GM08714 (cell line): ENCODE measurements around the gene LACRT.

Source experiments
- H3K4me3 ChIP-seq: fragments of 200-500 bp; sonication (Bioruptor generic); 2 replicates; pipeline ENCODE4 v1.5.1; 2014; ENCODE audit warnings: mild to moderate bottlenecking, low read length, inconsistent platforms
- ZNF274 ChIP-seq: IDR thresholded peaks from 2 replicates; pipeline ENCODE4 v1.6.1; 2012; ENCODE audit warnings: mild to moderate bottlenecking, low read depth, low read length

LACRT gene

GRCh38 chr12:54596526-54596946 is 38.2 kb downstream of the LACRT start:
- H3K4me3 ChIP-seq: no peak overlapping the region
- no peak for TF ChIP-seq ZNF274

GRCh38 chr12:54595471-54595870 is 39.2 kb downstream of the LACRT start:
- TF ChIP-seq ZNF274: no peak
- H3K4me3 ChIP-seq: no peak overlapping the region

- TF ChIP-seq ZNF274: no peak
- H3K4me3 ChIP-seq: no peak overlapping the region
Observed at GRCh38 chr12:54593725-54594124, 41.0 kb downstream of the LACRT start.

- H3K4me3 ChIP-seq: no peak overlapping the region
- TF ChIP-seq ZNF274: no peak
Observed at GRCh38 chr12:54593135-54593534, 41.6 kb downstream of the LACRT start.

- TF ChIP-seq ZNF274: no peak
- no peak overlapping the region for H3K4me3 ChIP-seq
Observed at GRCh38 chr12:54592316-54592715, 42.4 kb downstream of the LACRT start.

DNA sequence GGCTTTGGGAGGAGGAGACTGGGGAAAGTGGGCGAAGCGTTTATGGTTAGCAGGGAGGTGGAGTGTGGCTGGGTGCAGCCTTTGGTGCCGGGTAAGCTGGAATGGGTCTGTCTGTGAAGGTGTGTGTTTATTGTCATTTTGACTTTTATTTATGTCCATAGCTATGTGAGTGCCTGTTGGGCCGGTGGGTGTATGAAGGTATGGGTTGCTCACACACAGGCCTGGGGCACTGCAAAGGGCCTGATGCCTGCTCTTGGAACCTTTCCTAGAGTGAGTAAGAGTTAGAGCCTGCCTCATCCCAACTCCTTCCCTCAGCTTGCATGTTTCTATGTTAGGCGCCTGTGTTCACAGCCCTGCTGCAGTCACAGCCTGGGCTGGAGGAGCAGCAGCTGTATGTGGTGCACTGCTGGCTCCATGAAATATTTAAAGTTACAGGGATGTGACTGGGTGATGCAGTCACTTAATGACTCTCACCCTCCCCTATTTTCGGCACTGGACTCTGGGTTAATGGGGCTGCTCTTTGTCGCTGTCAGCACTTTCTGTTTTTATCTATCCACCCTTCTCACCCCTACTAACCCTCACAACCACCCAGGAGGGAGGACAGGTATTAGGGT is 43.6 kb downstream of the LACRT start:
- H3K4me3 ChIP-seq: no peak overlapping the region
- no peak for TF ChIP-seq ZNF274

DNA sequence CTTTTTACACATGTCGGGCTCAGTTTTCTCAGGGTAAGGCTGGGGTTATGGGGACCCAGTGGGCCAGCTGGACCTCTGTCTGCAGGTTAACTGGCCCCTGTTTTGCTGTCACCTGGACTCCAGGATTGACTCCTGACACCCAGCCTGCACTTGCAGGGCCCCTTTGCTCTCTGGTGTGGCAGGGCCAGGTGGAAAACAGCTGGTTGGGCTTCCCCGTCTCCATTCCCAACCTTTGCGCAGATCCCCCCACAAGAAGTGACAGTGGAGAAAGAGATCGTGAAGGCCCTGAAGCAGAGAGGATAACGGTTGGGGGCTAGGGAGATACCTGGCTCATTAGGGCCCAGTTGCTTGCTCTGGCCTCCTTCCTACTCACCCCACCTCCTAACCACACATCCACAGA is 44.7 kb downstream of the LACRT start:
- no peak for TF ChIP-seq ZNF274

DNA sequence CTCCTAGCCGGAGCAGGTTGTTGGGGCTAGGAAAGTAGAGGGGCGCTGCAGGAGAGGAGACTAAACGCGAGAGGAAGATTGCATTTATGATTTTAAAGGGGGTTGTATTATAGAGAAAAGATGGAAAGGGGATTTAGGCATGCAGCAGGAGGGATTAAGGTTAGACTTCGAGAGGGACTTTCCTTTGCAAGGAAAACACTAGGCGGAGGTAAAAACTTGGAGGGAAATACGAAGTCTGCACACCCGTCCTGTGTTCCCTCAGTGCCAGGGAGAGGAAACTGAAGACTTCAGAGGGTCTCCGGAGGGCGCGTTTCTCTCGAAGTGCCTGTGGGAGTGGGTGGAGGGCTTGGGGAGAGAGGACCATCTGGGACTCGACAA is 45.8 kb downstream of the LACRT start:
- no peak overlapping the region for H3K4me3 ChIP-seq

More for the DNA sequence above, 44.7 kb downstream of the LACRT start:
- H3K4me3 ChIP-seq: no peak overlapping the region

DNA sequence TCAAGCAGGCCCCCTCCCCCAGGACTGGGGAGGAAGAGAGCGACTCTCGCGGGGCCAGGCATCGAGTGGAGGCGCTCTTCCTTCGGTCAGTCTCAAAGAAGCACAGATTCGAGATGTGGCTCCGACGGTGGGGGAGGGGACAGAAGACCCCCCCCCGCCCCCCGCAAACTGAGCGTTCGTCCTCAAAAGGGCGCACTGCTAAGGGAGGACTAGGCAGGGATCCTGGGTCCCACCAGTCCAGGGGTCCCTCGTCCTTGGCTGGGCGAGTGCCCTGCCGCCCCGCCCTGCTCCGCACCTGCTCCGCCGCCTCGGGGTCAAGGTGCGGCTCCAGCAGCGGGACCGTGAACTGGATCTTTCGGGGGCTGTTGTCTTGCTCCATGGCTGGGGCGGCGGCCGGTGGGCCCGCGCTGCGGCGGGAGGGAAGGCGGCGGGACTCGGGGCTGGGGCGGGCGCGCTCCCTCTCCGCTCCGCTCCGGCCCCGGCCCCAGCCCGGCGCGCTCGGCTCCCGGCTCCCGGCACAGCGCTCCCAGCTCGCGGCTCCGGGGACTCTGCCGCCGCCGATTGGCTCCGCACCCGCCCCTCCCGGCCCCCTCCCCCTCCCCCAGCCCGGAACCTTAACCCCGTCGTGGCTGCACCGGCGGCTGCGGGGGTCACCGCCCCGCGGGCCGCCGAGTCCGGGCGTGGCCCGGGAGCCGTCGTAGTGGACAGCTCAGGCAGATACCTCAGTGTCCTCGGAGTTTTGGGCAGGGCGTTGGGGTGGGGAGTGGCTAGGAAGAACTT is 46.4 kb downstream of the LACRT start, which contains the start of gene PPP1R1A:
TSS of gene PPP1R1A (minus strand) at position 550 of the 780 bp plus-strand sequence. CDS start at position 379, 171 bp downstream.
- no peak for TF ChIP-seq ZNF274
- H3K4me3 ChIP-seq: no peak within 1 kb of the TSS

More for the DNA sequence above, 45.8 kb downstream of the LACRT start:
- no peak for TF ChIP-seq ZNF274

DNA sequence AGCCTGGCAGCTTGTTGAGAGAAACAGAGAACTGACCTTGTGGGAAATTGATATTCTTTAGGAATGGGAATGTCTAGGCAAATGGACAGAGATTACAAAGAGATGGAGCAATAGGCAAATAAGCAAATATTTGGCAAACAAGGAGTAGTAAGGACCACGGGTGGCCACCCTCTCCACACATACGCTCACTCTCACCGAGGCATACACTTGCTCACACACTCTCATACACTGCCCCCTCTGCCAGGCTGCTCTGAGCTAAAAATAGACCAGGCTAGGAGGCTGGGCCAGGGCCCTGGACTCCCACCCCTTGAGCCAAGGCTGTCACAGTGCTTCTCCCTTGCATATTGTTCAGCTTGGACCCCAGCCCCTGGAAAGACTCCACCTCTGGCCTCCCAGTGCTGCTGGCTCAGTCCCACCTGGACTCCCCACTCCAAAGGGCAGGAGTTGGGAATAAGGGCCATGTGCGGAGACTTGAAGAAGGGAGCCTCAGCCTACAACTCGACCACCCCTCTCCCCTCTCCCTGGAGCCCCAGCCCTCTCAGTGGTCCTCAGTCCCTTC is 47.3 kb downstream of the LACRT start:
- H3K4me3 ChIP-seq: no peak overlapping the region
- TF ChIP-seq ZNF274: no peak

DNA sequence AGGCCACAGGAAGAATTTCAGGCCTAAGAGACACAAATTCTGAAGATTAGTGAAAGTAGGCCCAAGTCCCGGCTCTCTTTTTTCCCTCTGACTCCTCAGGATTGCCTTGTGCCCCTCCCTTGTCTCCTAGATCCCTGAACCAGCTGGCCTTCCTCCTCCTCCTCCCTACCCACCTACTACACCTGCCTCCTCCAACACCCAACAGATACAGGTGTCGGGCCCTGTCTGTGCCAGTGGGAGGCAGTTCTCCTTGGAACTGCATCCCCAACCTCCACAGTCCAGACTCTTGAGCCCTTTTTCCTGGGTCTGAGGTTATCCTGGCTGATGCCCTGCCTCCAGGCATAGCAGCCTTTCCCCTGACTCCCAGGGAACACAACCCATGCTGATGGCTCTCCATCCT is 48.1 kb downstream of the LACRT start:
- no peak for TF ChIP-seq ZNF274
- H3K4me3 ChIP-seq: no peak overlapping the region

GRCh38 chr12:54585243-54585642 is 49.5 kb downstream of the LACRT start:
- no peak overlapping the region for H3K4me3 ChIP-seq
- TF ChIP-seq ZNF274: no peak

- no peak overlapping the region for H3K4me3 ChIP-seq
- TF ChIP-seq ZNF274: no peak
Observed at GRCh38 chr12:54584128-54584527, 50.6 kb downstream of the LACRT start.

DNA sequence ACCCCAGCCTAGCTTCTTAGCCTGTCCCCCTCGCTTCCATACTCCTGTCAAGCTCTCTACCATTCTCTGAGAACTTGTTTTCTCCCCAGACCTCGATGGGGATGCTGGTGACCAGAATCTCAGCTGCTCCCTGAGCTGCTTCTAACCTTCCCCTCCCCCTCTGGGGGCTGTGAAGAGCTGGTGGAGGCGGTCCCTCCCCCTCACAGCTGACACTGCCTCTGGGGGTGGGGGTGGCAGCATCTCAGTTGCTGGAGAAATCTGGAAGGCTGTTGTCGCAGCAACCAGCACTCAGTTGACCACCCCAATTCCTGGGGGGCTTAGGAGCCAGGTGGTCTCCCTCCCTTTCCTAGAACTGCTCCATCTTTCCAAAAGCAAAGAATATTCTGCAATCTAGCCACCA is 51.0 kb downstream of the LACRT start:
- no peak overlapping the region for H3K4me3 ChIP-seq
- no peak for TF ChIP-seq ZNF274

DNA sequence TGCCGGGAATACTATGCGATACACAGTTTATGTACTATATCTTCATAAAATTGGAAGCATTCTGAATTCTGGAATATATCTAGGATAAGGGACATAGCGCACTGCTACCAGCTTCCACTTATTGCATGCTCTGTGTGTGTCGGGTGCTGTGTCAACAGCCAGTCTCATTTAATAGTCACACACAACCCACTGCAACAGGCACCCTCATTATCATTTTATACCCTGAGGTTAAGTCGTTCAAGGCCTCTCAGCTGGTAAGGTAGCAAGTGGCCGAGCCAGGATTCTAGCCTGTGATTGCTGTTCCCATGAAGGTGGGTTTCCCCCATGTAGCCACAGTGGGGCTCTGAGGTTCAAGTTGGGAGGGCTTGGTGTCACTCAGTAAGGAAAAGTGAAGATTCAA is 53.3 kb downstream of the LACRT start:
- TF ChIP-seq ZNF274: no peak
- no peak overlapping the region for H3K4me3 ChIP-seq
